NK-92 (cell line): Measurements from ENCODE around the gene STYK1.
"Not testable (repeated sequence)": the region's sequence is repeated elsewhere in the genome, so short reads cannot be mapped to it uniquely, and the experiment has no call there.

ENCODE experiments used
- DNase-seq: peaks from one replicate; lab custom pipeline; 2025; ENCODE audit not compliant: unreplicated experiment; lab: John Stamatoyannopoulos, UW

Gene STYK1

GRCh38 chr12:10623131-10623530 lies 50.7 kb downstream of the STYK1 start:
- DNase-seq: no peak

DNA sequence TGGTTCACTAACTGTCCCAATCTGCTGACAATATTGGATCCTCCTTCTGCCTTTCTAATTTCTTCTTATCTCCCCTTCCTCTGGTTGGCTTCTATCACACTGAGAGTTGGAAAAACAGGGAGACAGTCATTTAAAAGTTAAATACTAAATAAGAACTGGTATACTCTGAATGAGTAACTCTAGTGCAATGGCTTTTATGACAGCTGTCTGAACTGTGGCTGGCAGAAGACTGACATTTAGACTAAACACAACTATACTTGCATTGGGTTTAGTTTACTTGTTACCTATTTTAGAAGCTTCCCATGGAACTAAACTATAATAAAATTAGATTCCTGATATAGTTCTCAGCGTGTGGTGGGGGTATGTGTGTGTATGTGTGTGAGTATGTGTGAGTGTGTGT lies 52.6 kb downstream of the STYK1 start:
- no peak for DNase-seq

GRCh38 chr12:10620078-10620779 lies 53.6 kb downstream of the STYK1 start:
- no peak for DNase-seq

DNA sequence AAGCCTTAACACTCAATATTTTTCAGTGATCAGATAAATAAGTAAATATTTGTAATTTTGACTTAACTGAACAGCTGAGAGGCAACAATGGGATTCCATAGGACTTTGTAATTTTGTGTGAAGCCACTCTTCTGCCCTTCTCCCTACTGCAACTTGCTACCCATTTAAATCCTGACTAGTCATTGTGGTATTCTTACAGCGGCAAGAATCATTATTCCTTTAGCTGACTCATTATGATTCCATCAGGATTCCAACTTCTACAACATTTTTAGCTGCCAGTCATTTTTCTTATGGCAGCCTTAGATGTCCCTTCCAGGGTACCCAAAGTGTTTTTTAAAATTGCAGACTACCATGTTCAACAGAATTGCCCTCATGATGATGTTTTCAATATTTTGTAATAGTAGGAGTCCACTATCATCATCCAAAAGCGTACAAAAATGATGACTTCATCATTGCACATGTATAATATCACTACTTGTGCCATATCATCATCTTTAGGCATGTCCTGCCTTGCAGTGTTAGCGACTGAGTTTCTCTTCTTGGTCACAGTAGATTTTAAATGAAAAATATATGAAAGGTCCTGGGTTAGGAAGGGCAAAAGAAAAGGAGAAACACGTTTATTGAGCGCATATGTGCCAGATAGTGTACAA lies 55.4 kb downstream of the STYK1 start:
- DNase-seq: no peak

DNA sequence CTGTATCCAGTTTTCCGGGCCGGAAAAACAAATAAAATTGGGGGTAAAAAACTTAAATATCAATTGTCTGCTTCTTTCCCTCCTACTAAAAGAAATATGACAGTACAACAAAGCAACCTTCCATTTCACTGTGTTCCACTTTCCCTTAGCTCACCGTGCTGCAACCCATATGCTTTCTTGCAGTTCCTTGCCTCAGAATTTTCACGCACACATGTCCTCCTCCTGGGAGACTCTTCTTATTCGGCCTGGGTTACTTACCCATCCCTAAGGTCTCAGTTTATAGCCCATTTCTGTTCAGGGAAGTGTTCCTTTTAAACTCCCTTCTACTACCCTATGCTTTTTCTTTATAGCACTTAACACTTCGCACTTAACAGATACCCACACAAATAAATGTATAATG lies 56.0 kb downstream of the STYK1 start:
- DNase-seq: no peak

DNA sequence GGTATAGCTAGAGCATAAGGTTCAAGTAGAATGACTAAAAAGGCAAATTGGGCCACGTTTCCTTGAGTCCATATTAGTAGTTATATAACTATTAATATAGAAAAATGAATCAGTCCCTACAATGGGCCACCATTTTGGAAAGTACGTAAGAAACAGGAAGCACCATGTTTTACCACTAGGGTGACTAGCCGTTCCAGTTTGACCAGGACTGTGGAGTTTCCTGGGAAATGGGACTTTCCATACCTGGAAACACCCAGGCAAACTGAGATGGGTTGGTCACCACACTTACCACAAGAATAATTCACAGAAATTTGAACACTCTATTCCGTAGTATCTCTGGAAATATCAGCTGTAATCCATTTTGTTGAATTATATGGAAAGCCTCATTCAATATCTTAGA lies 58.3 kb downstream of the STYK1 start:
- no peak for DNase-seq

DNA sequence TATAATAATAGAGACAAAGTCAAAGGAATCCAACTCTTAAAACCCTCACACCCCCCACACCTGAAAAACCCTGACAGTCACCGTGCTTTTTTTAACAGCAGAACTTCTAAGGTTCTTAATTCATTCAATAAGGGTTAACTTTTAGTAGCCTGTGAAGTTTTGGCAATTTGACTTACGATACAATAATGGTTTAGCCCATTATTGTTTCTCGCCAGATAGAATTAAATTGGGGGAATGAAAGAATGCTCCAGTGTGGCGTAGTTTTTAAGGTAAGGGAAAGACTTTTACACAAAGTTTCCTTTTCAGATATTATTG lies 59.8 kb downstream of the STYK1 start:
- no peak for DNase-seq

- peak; percentile 76 for DNase-seq
These were observed 60.4 kb downstream of the STYK1 start, which contains the start of gene MAGOHB for GRCh38 chr12:10613349-10614055. MAGOHB (minus strand) TSS chr12:10613609; CDS start chr12:10613532, 77 bp downstream.

DNA sequence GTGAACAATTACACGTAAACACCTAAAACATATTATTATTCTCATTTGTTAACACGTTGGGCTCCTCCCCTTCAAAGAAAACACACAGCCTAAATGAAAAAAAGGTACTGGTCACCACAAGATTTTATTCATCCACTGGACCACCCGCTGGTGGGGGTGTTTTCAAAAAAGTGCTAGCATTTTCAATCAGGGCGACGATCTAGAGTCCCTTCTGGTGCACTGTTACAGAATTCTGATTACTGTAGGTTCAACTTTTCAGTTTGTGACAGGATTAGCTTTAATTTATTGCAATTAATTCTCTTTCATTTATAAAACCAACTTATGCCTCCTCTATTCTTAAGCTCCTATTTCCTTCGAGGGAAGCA lies 60.9 kb downstream of the STYK1 start:
- no peak for DNase-seq

- no peak for DNase-seq
These were observed 61.7 kb downstream of the STYK1 start for GRCh38 chr12:10612110-10612509.

- DNase-seq: not testable (repeated sequence)
These were observed 62.6 kb downstream of the STYK1 start for GRCh38 chr12:10611258-10611657.

- no peak for DNase-seq
These were observed 63.7 kb downstream of the STYK1 start for GRCh38 chr12:10610188-10610587.

DNA sequence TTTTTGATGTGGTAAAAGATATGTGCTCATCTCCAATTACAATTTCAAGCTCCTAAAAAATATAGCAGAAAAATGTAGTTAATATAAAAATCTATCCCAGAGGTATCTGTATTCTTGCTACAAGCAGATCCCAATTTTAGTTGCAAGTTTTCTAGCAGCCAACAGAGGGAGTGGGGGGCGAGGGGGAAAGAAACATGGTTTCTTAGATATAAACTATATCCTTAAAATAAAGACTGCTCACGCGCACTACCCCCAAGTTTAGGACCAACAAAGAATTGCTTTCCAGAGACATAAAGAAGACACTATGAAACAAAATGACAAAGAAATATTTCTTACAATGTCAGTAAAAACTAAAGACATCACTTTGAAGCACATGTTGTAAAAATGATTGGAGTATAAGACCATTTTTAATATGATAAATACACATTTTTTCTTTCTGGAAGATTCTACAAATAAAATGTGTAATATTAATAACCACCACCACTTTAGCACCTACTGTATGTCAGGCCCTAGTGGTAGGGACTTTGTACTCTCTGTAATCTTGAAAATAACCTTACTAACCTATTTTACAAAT lies 65.9 kb downstream of the STYK1 start:
- no peak for DNase-seq

GRCh38 chr12:10601860-10602259 lies 72.0 kb downstream of the STYK1 start:
- no peak for DNase-seq

DNA sequence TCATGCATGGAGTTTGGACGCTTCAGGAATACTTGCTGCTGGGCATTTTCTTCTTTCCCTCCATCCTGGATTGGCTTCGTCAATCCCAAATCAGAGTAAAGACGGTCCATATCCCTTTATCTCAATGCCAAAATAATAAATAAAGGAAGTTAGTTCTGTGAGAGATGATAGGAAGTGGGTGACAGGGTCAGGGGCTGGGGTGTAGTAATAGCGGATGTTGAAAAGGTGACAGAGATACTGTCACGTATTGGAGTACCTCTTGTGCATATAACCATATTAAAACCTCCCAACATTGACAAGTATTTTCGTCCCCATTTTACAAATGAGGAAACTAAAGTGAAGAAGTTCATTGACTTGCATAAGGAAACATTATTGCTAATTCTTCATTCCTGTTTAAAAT lies 72.9 kb downstream of the STYK1 start:
- DNase-seq: no peak

DNA sequence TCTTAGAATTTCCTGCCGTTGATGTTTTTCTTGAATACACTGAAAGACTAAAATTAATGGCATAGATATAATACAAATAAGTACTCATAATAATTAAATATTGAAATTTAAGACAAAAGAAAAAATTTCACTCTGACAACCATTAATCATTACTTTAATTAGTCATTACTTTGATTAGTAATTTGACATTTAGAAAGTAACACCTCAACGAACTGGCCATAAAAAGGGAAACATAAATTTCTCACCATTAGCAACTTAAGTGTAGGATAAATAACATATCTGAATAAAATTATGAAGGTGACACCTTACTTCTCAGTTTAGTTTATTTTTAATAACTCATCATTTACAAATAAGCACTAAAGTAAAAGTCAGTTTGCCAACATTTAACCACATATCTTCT lies 78.0 kb downstream of the STYK1 start:
- no peak for DNase-seq

DNA sequence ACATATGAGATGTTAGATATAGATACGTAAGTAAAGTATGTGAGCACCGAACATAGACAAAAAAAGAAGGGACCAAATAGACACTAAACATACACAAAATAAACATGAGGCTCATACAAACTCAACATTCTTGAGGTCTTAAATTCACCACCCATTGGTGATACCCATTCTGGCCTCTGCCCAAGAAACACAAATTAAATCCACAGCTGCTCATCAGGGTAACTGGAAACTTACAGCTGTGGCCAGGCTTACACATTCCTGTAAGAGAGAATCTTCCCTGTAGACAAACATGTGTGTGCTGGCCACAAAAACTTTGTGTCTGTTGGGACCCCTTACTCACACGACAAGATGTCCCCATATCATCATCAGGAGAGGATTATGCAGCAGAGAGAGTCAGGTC lies 82.9 kb downstream of the STYK1 start:
- DNase-seq: no peak

- no peak for DNase-seq
These were observed 89.4 kb downstream of the STYK1 start for GRCh38 chr12:10584415-10584814.

DNA sequence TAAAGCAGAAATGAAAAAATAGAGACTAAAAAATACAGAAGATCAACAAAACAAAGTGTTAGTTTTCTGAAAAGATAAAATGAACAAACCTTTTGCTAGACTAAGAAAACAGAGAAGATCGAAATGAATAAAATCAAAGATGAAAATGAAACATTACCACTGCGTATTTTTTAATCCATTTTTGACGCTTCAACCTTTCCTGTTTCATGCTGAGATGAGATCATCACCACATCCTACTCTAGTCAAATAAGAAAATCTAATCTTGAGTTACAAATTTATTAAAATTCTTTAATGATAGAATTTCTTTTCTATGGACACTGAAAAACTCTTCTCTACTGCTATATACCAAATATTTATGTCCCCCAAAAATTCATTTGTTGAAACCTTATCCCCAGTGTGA lies 91.1 kb downstream of the STYK1 start:
- DNase-seq: no peak

GRCh38 chr12:10582133-10582532 lies 91.7 kb downstream of the STYK1 start:
- not testable (repeated sequence) for DNase-seq

GRCh38 chr12:10574307-10574706 lies 99.5 kb downstream of the STYK1 start:
- no peak for DNase-seq

GRCh38 chr12:10572021-10572490 lies 101.8 kb downstream of the STYK1 start:
- not testable (repeated sequence) for DNase-seq
